T-helper 22 cell (primary cell): ENCODE measurements around the gene RSPRY1.

Experiments
- DNase-seq: peaks from one replicate; pipeline ENCODE4 v3.0.0-alpha.2; 2020; ENCODE audit warnings: low read depth

Gene RSPRY1

DNA sequence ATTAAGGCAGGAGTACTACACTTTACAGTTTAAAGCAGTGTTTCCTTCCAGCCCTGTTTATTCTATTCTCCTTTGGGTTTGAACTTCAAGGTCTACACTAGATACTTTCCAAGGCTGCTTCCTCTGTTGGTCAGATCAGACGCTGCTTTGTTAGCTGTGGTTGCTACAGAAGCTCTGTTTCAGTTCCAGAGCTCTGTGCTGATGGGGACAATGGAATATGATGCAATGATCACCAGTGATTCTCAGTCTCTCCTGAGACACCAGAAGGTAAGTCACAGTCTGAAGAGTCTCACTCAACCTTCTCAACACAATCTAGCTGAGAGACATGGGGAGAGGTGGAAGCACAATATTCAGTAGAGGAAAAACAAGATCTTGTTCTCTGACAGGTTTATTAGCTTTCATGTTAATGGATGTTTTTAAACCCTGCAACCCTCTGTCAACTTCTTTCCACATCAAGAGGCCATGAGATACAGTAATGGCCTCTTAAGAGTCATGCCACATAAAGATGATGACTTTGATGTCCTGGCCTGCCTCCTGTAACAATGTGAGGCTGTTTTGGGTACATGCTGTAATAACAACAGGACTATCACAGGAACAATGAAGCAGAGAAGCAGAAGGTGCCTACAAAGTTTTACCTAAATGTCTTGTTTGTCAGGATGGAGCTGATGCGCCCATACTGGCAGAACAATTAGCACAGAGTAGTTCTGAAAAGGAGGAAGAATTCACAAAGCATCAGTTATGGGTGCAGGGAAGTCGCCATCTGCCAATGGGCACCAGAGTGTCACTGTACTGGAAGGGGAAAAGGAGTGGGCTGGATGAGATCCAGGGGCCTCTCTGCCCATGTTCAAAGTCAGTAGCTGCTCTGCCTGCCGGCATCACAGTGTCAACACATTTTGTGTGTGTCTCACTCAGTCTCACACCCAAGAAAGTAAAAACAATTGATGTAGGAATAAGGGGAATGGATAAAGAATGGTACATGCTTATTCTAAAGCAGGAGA lies 33.7 kb upstream of the RSPRY1 start:
- no peak for DNase-seq

DNA sequence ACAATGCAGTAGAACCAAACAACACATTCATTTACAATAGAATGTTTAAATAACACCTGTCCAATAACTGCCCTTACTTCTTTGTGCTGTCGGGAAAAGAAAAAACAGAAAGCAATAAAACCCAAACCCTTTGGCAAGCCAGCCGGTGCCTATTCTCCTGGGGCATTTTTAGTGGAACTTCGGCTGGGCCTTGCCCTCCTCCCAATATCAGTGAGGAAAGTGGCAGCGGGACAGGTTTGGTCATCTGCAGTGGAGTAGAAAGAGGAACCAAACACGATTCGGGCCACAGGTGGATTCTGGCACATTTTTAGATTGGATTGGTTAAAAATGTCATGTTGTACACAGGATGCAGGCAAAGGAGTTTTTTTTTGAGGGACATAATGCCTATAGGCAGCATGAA lies 32.3 kb upstream of the RSPRY1 start:
- DNase-seq = no peak

DNA sequence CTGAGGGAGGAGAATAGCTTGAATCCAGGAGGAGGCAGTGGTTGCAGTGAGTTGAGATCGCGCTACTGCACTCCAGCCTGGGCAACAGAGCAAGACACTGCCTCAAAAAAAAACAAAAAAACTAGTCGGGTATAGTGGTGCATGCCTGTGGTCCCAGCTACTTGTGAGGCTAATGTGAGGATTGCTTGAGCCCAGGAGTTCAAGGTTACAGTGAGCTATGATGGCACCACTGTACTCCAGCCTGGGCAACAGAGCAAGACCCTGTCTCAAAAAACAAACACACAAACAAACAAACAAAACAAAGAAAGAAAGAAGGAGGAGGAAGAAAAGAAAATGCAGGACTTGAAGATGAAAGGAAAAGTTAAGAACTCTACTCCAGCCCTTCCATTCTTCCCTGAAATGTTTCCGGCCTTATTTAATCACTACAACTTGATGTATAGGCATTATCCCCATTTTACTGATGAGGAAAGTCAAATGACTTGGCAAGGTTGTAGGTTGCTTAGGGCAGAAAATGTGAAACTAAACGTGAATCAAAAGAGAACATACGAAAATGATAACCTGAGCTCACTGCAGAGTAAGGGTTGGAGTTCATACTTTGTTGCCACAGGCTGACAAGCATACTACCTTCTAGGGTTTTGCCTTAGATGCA lies 30.3 kb upstream of the RSPRY1 start:
- no peak for DNase-seq

DNA sequence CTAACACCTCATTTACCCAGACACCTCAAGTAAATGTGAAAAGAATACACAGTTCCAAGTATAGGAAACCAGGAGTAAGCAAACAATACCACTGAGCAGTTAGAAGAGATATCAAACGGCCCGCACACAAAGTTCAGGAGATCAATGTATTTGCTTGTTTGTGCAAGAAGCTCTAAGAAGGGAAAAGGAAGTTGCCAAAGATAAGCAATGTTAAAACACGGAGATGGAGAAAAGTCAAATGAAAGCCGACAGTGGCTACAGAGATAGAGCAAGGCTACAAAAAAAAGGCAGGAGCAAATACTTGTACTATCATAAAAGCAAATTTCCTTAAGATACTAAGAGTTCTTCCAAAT lies 29.8 kb upstream of the RSPRY1 start:
- DNase-seq = no peak

DNA sequence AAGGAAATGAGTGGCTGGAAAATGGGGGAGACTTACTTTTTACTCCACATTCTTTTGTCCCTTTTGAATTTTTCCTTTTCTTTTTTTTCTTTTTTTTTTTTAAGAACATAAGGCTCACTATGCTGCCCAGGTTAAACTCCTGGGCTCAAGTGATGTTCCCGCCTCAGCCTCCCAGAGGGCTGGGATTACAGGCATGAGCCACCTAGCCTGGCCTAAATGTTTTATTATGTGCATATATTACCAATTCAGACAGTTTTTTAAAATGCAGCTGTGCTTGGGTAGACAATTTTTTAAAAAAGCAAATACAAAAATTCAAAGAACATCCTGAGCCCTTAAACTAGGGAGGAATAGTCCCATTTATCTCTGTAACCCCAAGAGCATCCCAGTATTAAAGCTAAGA lies 28.6 kb upstream of the RSPRY1 start:
- no peak for DNase-seq

DNA sequence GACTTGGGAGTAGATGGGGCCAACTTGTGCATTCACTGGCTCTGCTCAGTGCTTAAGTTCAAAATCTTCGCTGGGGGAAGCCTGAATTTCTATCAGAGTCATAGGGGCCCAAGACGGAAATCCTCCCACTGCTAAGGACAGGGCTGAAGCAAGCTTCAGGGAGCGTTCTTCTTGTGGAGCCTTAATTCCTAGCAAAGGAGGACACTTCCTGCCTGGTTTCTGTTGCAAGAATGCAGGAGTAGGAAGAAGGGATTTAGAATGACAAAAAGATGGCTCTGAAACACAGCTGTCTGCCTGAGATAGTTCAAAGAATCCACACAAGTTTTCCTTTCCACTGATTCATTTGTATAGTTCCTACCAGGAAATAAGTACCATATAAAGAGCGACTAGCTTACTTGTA lies 26.7 kb upstream of the RSPRY1 start:
- no peak for DNase-seq

DNA sequence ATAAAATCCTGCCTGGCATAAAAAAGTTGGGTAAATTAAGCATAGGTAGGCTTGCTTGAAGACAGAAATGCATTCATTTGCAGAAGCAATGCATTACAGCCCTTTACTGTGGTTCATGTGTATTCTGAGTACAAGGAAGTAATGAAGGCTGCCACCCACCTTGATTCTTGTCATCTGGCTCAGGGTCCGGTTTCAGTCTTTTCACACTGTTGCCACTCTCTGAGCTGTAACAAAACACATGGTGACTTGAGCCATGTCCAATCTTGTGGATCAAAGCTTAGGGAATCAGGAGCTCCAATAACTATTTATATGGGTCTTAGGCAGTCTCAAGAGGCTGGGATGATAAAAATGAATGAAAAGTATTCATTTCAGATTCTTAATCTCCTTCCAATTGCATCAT lies 22.3 kb upstream of the RSPRY1 start:
- no peak for DNase-seq

DNA sequence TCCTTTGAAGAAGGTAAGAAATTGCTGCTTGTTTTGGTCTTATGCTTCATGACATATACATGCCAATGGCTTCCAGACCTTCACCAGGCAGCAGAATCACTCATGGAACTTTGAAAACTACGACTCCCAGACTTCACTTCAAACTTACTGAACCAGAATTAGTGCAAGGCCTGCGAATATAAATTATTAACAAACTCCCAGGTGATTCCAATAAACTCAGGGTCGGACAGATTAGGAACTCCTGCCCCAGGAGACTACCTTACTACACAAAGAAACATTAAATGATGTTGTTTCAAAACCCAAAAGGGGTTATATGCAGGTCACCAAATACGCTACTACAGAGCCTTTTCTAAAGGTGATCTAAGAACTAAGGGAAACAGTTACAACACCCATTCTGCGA lies 20.6 kb upstream of the RSPRY1 start:
- DNase-seq = no peak

DNA sequence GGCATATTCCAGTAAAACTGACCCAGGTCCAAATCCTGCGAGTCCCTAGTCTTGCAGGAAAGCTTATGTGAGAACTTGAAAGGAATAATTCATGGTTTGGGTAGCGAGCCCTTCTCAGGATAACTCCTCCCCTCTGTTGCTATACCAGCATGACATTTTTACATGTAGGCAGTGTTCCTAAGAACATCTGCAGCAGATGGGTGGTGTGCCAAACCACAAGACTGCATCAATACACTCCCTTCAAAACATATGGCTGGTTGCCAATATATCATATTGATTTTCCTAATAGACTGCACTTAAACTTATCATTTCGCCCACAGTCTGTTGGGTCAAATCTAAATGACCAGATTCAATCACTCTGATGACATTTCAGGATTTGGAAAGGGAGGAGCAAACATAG lies 20.2 kb upstream of the RSPRY1 start:
- DNase-seq = no peak

DNA sequence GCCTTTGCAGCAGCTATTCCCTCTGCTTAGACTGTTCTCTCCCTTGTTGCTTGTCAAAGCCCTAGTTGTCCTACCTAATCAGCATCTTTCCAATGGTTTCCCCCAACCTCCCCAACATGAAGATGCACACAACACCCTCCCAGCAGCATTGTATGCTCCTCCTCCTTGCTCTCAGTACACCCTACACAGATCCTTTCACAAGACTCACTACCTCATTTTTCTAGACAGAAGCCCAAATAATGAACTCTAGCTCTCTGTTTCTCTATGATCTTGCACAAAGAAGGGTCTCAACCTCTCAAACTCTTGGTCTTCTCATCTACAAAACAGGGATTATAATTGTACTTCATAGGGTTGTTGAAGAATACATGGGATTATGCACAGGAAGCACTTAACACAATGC lies 19.7 kb upstream of the RSPRY1 start:
- DNase-seq = no peak

DNA sequence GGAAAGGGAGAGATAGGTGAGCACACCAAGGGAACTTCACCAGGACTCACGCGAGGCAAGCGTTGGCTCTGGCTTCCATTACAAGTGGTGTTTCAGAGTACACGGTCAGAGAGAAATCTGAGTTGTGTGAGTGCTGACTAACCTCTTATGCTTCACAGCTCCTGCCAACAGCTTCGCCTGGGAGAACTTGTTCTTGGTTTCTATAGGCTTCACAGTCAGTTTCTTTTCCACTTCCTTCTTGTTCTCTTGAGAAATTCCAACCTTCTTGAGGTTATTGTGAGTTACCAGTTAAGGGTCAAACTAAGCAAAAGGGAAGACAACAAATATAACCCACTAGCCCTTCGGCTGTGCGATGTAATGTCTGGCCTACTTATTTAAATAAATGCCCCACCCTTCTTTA lies 19.2 kb upstream of the RSPRY1 start:
- no peak for DNase-seq

DNA sequence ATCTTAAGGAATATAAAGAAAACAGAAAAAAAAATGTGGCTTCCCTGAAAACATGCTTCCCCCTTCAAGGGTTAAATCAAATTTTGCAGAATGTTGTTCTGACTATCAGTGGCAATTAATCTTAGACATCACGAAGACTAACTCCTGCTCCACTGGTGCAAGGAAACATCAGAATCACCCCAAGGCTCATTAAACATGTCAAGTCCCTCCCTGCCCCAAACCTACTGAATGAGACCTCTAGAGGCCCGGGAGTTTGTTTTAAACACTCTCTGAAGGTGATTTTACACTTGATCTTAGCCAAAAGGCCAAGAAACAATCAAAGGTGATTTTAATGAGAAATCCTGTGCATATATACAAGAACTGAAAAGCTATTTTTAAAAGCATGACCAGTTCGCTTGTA lies 18.6 kb upstream of the RSPRY1 start:
- DNase-seq = no peak

DNA sequence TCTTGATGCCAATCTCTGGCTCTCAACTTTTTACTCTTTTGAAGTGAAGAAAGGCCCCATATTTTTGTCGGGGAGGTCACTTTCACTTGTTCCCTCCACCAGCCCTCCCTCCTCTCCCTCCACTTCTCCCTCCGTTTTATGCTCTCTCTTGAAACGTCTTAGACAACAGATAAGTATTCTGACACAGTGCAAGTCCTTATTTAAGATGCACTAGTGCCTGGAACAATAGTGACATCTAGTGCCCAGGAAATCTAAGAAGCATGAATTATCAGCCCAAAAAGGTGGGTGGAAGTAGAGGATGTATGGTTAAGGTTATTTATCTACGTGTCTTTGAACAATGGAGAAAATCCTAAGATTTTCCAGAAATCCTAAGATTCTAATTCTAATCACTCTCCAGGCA lies 18.2 kb upstream of the RSPRY1 start:
- DNase-seq = no peak

DNA sequence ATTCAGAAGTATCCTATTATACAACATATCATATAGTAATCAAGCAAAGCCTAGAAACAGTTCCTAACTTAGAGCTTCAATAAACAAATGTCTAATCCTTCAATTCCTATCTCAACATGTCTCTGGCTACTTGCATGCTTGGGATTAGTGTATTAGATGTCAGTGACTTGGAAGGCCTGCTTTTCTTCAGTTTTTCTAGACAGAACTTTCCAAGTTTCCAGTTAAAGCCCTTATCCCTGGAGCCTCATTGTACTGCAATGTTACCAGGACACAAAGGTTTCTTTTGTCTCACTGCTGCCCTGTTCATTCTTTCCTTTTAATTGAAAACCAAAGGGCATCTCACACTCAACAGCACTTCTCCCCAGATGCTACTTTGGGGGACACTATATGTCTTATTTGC lies 16.8 kb upstream of the RSPRY1 start:
- DNase-seq = no peak

DNA sequence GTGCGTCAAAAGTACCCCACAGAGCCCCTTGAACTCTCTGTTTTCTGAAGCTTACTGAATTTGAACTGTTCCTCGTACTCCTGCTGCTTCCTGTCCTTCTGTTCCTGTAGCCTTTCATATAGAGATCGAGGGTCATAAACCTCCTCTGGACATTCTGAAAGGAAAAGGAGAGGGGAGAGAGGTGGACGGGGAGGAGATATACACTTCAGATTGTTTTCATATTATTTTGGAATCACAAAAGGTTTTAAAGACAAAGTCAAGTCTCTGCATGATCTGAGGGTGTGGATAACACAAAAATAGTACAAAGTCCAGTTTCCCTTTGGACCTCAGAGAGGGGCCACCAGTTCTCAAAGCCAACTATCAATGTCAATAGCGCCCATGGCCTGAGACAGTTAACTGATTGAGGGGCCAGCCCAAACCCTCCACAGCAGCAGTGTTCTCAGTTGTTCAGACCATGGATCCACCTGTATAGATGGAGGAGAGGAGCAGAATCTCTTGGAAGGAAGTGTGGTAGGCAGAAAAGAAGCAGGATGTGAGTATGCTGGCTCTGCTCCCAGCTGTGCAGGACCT lies 13.3 kb upstream of the RSPRY1 start:
- no peak for DNase-seq

DNA sequence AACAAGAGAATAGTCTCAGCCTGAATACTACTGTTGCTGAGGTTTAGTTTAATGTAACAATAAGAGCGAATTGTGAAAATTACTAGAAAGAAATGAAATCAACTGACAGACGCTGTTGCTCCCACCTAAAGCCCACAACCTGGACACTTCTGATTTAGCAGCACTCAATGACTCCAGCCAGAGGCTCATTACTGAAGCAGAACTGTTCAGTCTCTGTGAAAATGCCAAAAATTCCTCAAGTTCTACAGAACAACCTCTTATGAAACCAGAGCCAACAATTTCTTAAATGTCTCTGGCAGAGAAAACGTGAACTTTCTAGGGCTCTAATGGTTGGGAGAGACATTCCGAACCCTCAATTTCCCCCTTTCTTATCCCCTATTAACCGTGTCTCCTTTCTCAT lies 10.2 kb upstream of the RSPRY1 start:
- DNase-seq = no peak

DNA sequence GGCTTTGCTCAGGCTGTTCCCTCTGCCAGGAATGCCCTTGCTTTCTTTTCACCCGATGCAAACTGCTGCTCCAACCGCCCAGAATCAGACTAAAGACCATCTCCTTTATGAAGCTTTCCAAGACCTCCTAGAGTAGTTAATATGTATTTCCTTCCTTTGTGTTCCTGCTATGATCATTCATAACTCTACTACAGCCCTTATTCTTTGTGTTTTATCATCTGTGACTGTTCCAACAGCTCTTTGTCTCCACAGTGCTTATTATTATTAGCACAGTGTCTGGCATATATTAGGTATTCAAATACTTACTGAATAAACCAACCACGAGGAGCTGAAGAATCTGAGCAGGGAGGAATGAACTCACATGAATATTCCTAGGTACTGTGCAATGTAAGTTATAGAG lies 7.9 kb upstream of the RSPRY1 start:
- no peak for DNase-seq

DNA sequence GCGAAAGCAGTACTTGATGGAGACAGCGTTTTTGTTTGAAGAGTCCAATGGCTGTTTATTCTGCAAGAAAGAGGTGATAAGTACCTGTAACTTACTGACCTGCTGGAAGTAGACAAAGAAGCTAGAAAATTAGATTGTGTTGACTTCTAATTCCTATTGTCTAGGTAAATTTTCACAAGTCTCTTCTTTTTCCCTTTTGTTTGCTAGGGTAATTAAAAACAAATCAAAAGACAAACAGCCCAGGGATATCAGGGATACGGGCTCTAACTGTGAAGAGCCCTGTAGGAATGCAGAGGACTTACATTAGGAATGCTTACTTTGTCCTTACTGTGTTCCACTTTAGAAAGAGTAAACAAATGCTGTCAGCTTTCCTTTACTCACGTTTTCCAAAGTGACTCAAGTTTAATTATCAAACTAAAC lies 7.3 kb upstream of the RSPRY1 start:
- no peak for DNase-seq

DNA sequence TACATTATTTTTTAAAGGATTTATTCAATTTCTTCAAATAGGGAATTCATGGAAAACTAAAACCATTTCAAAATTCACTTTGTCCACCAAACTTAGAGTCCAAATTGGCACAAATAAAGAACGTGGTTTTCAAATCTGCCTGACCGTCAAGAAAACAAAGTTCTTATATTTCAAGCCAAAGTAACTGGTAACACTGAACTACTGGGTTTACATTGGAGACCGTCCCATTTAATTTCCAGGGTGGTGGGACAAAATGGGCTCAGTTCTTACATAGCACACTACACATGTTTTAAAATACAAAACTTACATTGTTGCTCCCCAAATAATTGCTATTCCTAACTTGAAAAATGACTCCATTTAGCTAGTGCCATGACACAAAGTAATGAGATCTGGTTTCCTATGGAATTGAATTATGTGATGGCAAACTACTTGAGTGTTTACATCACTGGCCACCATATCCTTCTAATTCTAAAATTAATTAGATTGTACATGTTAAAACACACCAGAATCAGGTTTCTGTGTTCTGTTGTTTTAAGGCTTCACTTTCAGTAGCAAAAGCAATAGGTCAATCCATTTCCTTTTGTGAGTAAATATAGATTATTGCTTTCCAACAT lies 6.8 kb upstream of the RSPRY1 start:
- DNase-seq = no peak

DNA sequence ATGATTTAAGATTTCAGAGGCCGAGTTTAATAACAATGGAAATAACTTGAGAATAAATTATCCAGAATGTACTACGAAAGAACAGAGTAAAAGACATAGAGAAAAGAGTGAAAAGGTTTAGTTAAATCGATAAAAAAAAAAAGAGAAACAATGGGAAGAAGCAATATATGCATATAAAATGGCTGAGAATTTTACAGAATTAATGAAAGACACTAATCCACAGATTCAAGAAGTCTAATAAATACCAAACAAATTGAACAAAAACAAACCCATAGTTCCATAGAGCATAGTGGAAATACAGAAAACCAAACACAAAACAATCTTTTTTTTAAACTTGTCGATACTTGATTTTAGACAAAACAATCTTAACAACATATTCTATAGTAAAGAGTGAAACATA lies 2.0 kb upstream of the RSPRY1 start:
- DNase-seq = no peak

DNA sequence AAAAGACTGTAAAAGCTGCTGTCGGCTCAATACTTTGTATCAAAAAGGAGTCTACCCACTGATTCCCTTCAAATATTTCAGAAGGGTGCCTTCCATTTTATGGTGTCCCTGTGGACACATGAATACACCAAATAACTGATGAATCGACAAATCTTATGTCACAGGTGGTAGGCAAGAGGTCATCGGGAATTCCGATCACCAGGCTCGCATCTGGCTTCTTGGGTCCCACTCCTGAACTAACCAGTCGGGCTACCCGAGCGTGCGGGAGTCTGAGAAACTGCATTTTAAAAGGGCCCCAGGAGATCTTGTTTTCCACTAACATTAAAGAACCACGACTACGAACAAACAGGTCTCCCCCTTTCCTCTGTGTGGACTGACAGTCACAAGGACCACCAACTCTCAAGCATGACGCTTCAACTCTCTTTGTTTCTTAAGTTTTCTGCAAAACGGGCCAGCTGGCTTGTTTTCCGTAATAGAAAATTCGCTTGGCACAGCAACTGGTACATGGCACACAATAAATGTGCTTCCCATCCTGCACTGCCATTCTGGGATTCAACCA lies 1.2 kb upstream of the RSPRY1 start:
- DNase-seq = no peak

DNA sequence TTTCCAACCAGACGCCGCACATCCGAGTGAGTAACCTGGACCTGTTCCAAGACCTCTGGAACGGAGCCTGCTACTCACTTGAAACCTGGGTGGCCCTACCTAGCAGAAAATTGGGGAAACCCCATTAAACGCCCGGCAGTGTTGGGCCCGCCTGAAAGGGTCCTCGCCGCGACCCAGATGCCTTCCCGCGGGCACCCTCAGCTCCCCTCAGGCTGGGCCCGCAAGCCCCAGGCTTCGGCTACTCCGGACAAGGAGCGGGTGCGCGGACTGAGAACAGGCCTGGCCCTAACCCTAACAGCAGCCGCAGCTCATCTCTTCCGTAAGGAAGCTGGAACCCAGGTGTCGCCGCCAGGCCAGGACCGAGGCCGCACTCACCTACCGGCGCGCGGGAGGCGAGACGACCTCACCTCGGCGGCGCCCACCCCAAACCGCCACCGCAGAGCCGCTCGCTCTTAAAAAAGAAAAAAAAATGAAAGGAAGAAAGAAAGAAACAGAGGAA lies 634 bp upstream of the RSPRY1 start:
- peak; percentile 35 for DNase-seq
